CD1c-positive myeloid dendritic cell (primary cell): Measurements from ENCODE around the gene ANO1.
"Not testable (repeated sequence)": the region's sequence is repeated elsewhere in the genome, so short reads cannot be mapped to it uniquely, and the experiment has no call there.

ENCODE experiments used
- DNase-seq: peaks from one replicate; pipeline ENCODE4 v3.0.0-alpha.2; 2016; ENCODE audit errors: extremely low spot score

Gene ANO1

GRCh38 chr11:70209391-70209912 is 131.3 kb downstream of the ANO1 start:
- no peak for DNase-seq

- no peak for DNase-seq
Observed at GRCh38 chr11:70210051-70210501, 132.0 kb downstream of the ANO1 start.

GRCh38 chr11:70210530-70210929 is 132.4 kb downstream of the ANO1 start:
- no peak for DNase-seq

GRCh38 chr11:70212227-70212811 is 134.2 kb downstream of the ANO1 start:
- no peak for DNase-seq

- DNase-seq: not testable (repeated sequence)
Observed at GRCh38 chr11:70217388-70217787, 139.3 kb downstream of the ANO1 start.

- not testable (repeated sequence) for DNase-seq
Observed at GRCh38 chr11:70218076-70218475, 140.0 kb downstream of the ANO1 start.

- no peak for DNase-seq
Observed at GRCh38 chr11:70220136-70220535, 142.0 kb downstream of the ANO1 start.

- DNase-seq: no peak
Observed at GRCh38 chr11:70220920-70221319, 142.8 kb downstream of the ANO1 start.

GRCh38 chr11:70225681-70226177 is 147.6 kb downstream of the ANO1 start:
- no peak for DNase-seq

- no peak for DNase-seq
Observed at GRCh38 chr11:70226183-70226582, 148.1 kb downstream of the ANO1 start.

GRCh38 chr11:70226967-70227366 is 148.8 kb downstream of the ANO1 start:
- DNase-seq: no peak

GRCh38 chr11:70229737-70230136 is 151.6 kb downstream of the ANO1 start:
- no peak for DNase-seq

- no peak for DNase-seq
Observed at GRCh38 chr11:70230151-70230839, 152.2 kb downstream of the ANO1 start.

GRCh38 chr11:70230840-70231710 is 153.0 kb downstream of the ANO1 start:
- DNase-seq: no peak

- DNase-seq: no peak
Observed at GRCh38 chr11:70233034-70233433, 154.9 kb downstream of the ANO1 start.

GRCh38 chr11:70233511-70233934 is 155.4 kb downstream of the ANO1 start:
- no peak for DNase-seq

GRCh38 chr11:70233962-70234361 is 155.8 kb downstream of the ANO1 start:
- no peak for DNase-seq
